BE2C (cell line): ENCODE measurements around the gene CYP19A1.

Experiments
- DNase-seq: peaks from one replicate; pipeline ENCODE4 v3.0.0-alpha.2; 2020
- H3K27me3 ChIP-seq: fragments of 250-450 bp; sonication (Bioruptor Pico); 2 replicates; pipeline ENCODE4 v1.5.1; 2020; ENCODE audit warnings: mild to moderate bottlenecking
- H3K36me3 ChIP-seq: fragments of 250-450 bp; sonication (Bioruptor Pico); 2 replicates; pipeline ENCODE4 v1.5.1; 2020; ENCODE audit warnings: mild to moderate bottlenecking
- H3K4me1 ChIP-seq: fragments of 250-450 bp; sonication (Bioruptor Pico); 2 replicates; pipeline ENCODE4 v1.5.1; 2020
- H3K4me3 ChIP-seq: 2 replicates; pipeline ENCODE4 v1.5.1; 2011; ENCODE audit warnings: low read depth, low read length
- H3K9me3 ChIP-seq: fragments of 250-450 bp; sonication (Bioruptor Pico); 2 replicates; pipeline ENCODE4 v1.5.1; 2020
- CTCF ChIP-seq: IDR thresholded peaks from 2 replicates; pipeline ENCODE4 v1.5.1; 2012; ENCODE audit warnings: mild to moderate bottlenecking, low read depth, low read length

Gene CYP19A1

GRCh38 chr15:51374131-51374530 lies 35.7 kb upstream of the CYP19A1 start:
- H3K9me3 ChIP-seq = no peaks in the 10 kb centered on the region
- peak; percentile 66 for DNase-seq
- no peak overlapping the region for H3K4me3 ChIP-seq
- no peaks in the 10 kb centered on the region for H3K27me3 ChIP-seq
- peaks cover 28% of the 10 kb centered on the region for H3K4me1 ChIP-seq
- H3K36me3 ChIP-seq = no peaks in the 10 kb centered on the region
- TF ChIP-seq CTCF = no peak

GRCh38 chr15:51371266-51371665 lies 32.9 kb upstream of the CYP19A1 start:
- no peak for TF ChIP-seq CTCF
- Histone ChIP-seq H3K9me3 (no peaks in the 10 kb centered on the region), H3K36me3 (no peaks in the 10 kb centered on the region), H3K27me3 (no peaks in the 10 kb centered on the region), H3K4me3 (no peak overlapping the region), H3K4me1 (peaks cover 37% of the 10 kb centered on the region)
- DNase-seq = no peak

GRCh38 chr15:51369451-51369761 lies 31.0 kb upstream of the CYP19A1 start:
- no peaks in the 10 kb centered on the region for H3K36me3 ChIP-seq
- no peak for DNase-seq
- no peaks in the 10 kb centered on the region for H3K9me3 ChIP-seq
- TF ChIP-seq CTCF = no peak
- H3K4me1 ChIP-seq = peaks cover 28% of the 10 kb centered on the region
- no peaks in the 10 kb centered on the region for H3K27me3 ChIP-seq
- no peak overlapping the region for H3K4me3 ChIP-seq

GRCh38 chr15:51368751-51369450 lies 30.5 kb upstream of the CYP19A1 start:
- Histone ChIP-seq H3K4me3 (no peak overlapping the region), H3K27me3 (no peaks in the 10 kb centered on the region), H3K9me3 (no peaks in the 10 kb centered on the region), H3K36me3 (no peaks in the 10 kb centered on the region), H3K4me1 (peaks cover 28% of the 10 kb centered on the region)
- no peak for TF ChIP-seq CTCF
- DNase-seq = no peak

GRCh38 chr15:51368307-51368706 lies 29.9 kb upstream of the CYP19A1 start:
- TF ChIP-seq CTCF = no peak
- H3K4me1 ChIP-seq = peaks cover 22% of the 10 kb centered on the region
- H3K27me3 ChIP-seq = no peaks in the 10 kb centered on the region
- DNase-seq = no peak
- no peak overlapping the region for H3K4me3 ChIP-seq
- no peaks in the 10 kb centered on the region for H3K9me3 ChIP-seq
- no peaks in the 10 kb centered on the region for H3K36me3 ChIP-seq

- Histone ChIP-seq H3K27me3 (no peaks in the 10 kb centered on the region), H3K9me3 (no peaks in the 10 kb centered on the region), H3K36me3 (no peaks in the 10 kb centered on the region), H3K4me3 (no peak overlapping the region), H3K4me1 (peaks cover 18% of the 10 kb centered on the region)
- DNase-seq = no peak
- no peak for TF ChIP-seq CTCF
Measured at GRCh38 chr15:51367322-51367976, 29.1 kb upstream of the CYP19A1 start.
